SIG-M5 (cell line): Measurements from ENCODE around the gene PHACTR1.

Source experiments
- DNase-seq: peaks from one replicate; lab custom pipeline; 2025; lab: John Stamatoyannopoulos, UW

Gene PHACTR1

GRCh38 chr6:12952318-12952717, 235.8 kb downstream of the PHACTR1 start:
- no peak for DNase-seq

DNA sequence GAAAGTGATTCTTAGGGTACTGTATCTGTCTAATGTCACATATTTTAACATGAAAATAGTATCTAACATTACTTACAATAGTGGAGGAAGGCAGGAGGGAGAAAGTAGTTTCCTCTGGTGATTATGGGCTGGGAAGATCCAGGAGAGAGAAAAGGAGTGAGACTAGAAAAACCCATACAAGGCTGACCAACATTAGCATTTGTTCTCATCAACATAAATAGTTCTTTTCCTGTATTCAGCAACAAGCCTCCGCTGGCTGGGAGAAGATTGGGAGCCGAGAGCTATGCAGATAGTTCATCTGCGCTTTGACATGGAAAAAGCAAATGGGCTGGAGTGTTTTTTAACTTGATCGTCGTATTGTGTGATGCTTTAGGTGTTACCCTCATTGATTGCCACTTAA, 239.4 kb downstream of the PHACTR1 start:
- DNase-seq, result no peak

GRCh38 chr6:12956991-12957320, 240.4 kb downstream of the PHACTR1 start:
- DNase-seq, result no peak

DNA sequence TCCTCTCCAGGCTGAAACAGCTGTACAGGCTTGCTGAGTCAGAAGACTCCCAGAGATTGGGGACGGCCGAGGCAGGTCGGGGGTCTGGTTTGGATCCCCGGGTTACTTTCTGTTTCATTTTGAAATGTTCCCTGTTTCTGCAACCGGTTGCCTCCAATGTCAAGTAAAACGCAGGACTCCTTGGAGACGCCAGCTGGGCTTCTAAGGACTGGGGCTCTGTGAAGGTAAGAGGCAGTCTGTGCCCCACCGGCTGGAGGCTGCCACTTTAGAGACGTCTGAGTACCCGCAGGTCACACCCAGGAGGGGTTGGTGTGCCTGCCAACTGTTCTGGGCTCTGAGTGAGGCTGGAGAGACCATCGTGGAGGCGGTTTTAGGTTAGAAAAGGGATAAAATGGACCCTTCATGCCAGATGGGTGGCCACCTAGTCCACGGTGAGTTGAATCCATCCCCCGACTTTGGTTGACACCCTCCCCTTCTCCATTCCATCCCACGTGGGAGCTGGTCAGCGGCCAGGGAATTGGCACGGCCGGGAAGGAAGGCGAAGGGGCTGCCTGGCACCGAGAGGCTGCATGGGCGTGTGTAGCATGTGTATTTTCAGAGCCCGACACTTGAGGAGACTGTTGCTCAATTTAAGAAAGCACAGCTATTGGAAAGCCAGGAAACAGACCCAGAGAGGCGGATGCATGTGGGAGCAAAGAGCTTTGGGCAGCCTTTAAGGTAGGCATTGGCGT, 240.9 kb downstream of the PHACTR1 start:
- DNase-seq, result no peak

GRCh38 chr6:12958052-12958706, 241.6 kb downstream of the PHACTR1 start:
- DNase-seq, result no peak

- no peak for DNase-seq
These were observed 245.2 kb downstream of the PHACTR1 start for GRCh38 chr6:12961761-12962160.

GRCh38 chr6:12962529-12962928, 246.0 kb downstream of the PHACTR1 start:
- no peak for DNase-seq

DNA sequence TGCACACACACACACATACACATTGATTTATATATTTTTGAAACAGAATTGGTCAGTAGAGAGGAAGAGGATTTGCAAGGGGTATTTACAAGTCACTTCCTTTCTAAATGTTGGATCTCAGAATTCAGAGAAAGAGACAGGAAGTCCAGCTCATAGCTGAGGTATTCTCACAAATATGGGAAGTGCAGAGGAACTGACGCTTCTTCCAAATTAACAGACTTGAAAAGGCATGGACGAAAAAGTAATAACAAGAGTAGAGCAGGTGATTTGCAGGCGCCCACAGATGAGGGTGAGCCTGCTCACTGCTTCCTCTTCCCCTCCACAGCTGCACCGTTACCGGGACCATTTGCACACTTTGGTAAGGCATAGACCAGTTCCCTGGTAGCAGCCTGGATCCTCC, 246.4 kb downstream of the PHACTR1 start:
- DNase-seq, result no peak

DNA sequence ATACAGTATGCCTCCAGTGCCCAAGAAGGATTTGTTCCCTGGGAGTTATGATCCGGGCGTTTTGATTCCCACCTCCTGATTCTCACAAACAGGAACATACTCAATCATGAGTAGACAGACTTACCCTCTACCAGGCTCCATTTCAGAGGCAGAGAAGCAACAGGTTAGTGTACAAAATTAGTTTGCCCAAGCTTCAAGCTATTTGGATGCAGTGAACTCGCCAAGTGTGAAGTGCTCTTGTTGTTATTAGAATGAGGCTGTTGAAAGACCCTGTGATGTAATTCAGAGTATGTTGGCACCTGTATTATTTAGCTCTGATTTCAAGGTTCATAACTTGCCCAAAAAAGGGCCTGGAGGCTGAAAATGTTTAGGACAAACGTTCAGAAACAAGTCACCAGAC, 247.0 kb downstream of the PHACTR1 start:
- DNase-seq, result no peak

DNA sequence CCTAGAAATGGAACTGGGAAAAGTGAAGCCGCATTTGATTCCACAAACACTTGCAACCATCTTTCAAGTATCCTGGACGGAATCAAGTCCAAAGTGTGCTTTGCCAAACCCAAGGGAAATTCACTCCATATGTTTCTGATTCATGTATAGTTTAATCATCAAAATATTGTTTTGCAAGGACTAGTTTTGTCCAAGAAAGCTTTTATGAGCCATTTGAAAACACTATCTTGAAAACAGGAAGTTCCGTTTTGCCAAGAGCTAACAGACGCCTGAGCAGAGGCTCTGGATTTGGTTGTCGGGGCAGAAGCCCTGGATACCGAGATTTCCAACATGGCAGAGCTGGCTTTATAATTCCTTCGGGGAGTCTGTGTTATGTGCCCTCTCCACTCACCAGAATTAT, 251.1 kb downstream of the PHACTR1 start:
- no peak for DNase-seq

GRCh38 chr6:12968290-12968689, 251.7 kb downstream of the PHACTR1 start:
- no peak for DNase-seq

GRCh38 chr6:12968839-12969558, 252.4 kb downstream of the PHACTR1 start:
- DNase-seq, result no peak

DNA sequence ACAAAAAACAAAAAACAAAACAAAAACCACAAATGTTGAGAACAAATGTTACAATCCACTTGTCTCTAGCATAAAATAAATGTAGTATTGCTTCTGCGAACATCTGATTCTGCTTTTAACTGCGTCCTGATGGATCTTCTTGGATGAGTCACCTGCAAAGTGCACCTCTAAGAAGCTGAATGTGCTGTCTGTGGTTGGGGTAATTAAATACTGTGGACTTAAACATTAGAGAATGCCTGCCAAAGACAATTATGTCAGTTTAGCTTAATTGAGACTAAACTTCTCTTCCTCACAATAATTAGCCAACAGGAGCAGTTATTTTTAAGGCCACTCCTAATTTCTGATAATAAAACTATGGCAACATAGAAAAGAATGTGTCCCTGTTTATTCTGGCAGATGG, 253.4 kb downstream of the PHACTR1 start:
- DNase-seq, result no peak

DNA sequence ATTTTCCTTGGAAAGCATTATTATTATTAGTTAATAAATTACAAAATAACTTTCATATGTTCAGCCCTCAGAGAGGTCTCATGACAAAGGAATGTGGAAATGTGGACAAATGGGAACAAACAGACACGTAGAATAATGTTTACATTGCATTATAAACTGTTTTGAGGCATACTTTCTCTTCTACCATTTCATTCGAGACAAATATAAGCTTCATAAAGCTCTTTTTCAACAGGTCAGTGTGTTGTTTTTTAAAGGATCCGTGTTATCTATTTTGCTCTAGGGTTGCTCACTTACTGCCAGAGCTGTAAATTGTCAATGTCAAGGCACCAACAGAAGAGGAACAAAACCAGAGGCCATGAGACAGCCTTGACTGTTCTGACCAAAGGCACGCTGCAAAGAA, 256.8 kb downstream of the PHACTR1 start:
- no peak for DNase-seq

- DNase-seq, result no peak
These were observed 258.0 kb downstream of the PHACTR1 start for GRCh38 chr6:12974551-12974950.

DNA sequence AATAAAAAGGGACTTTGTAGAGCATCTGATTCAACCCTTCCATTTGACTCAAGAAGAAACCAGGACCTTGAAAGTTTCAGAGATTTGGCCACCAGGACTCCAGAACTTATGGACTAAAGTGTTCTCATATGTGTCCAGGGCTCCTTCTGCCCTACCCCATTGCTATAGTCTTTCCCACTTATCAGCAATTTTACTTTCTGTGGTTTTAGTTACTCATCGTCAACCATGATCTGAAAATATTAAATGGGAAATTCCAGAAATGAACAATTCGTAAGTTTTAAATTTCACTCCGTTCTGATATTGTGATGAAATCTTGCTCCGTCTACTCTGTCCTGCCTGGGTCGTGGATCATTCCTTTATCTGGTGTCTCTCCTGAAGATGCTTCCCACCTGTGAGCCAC, 259.8 kb downstream of the PHACTR1 start:
- DNase-seq, result no peak

DNA sequence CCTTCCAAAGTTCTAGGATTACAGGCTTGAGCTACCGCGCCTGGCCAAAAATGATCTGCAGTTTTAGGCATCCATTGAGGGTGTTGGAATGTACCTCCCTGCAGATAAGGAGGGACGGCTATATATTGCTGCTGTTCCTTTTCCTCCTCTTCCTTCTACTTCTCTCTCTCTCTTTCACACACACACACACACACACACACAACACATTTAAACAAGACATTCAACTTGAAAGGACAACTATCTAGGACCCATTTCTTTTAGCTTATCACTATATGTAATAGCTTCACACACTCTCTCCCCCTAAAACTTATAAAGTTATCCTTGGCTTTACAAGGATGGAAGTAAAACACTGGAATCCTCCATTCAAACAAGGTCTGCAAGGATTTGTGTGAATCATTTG, 260.6 kb downstream of the PHACTR1 start:
- no peak for DNase-seq

GRCh38 chr6:12977806-12978205, 261.2 kb downstream of the PHACTR1 start:
- DNase-seq, result no peak

- no peak for DNase-seq
These were observed 264.2 kb downstream of the PHACTR1 start for GRCh38 chr6:12980741-12981140.

DNA sequence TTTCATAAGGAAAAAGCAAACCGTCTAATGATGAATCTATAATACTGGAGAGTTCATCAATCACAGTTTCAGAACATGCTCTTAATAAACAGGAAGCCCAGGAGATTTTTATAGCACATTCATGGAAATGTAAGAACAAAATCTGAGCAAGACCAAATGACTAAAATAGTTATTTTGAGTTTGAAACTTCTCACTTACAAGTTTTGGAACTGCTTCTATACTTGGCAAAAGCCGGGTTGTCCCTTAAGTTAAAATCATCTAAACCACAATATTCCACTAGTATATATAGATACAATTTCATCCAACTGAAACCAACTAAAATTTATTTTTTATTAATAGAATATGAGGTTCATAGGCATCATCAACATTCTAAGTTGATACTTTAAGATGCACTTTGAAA, 268.2 kb downstream of the PHACTR1 start:
- no peak for DNase-seq

- no peak for DNase-seq
These were observed 271.2 kb downstream of the PHACTR1 start for GRCh38 chr6:12987783-12988182.

GRCh38 chr6:12990162-12990561, 273.6 kb downstream of the PHACTR1 start:
- no peak for DNase-seq

GRCh38 chr6:12991435-12991834, 274.9 kb downstream of the PHACTR1 start:
- no peak for DNase-seq
